Measurements from ENCODE around the gene SWSAP1.

The SWSAP1 gene

GRCh38 chr19:11355160-11356073 is 19.0 kb upstream of the SWSAP1 start, which contains the start of gene PLPPR2:
Gene PLPPR2, plus strand, starts transcription at chr19:11355432. Its CDS starts 2,242 bp downstream, at chr19:11357674.
- DNase-seq: peak; percentile 84

- no peak for DNase-seq
Measured at GRCh38 chr19:11356074-11356397, 18.4 kb upstream of the SWSAP1 start.

GRCh38 chr19:11356676-11357550 is 17.6 kb upstream of the SWSAP1 start:
- DNase-seq: no peak

GRCh38 chr19:11359421-11359820 is 15.0 kb upstream of the SWSAP1 start:
- DNase-seq: no peak

- DNase-seq: no peak
Measured at GRCh38 chr19:11361037-11361770, 13.3 kb upstream of the SWSAP1 start.

GRCh38 chr19:11361771-11362731 is 12.4 kb upstream of the SWSAP1 start:
- DNase-seq: no peak

- DNase-seq: no peak
Measured at GRCh38 chr19:11363881-11364280, 10.6 kb upstream of the SWSAP1 start.

GRCh38 chr19:11364296-11364904 is 10.1 kb upstream of the SWSAP1 start:
- no peak for DNase-seq

GRCh38 chr19:11364935-11365334 is 9.5 kb upstream of the SWSAP1 start:
- DNase-seq: no peak

- DNase-seq: no peak
Measured at GRCh38 chr19:11365557-11366117, 8.8 kb upstream of the SWSAP1 start.

- no peak for DNase-seq
Measured at GRCh38 chr19:11367528-11367927, 6.9 kb upstream of the SWSAP1 start.

- DNase-seq: no peak
Measured at GRCh38 chr19:11370744-11371143, 3.7 kb upstream of the SWSAP1 start.

- no peak for DNase-seq
Measured at GRCh38 chr19:11373166-11373884, 1.1 kb upstream of the SWSAP1 start.

- DNase-seq: no peak
Measured at GRCh38 chr19:11373885-11374432, 507 bp upstream of the SWSAP1 start.

GRCh38 chr19:11375143-11375948 is 880 bp downstream of the SWSAP1 start:
- no peak for DNase-seq

- DNase-seq: no peak
Measured at GRCh38 chr19:11377237-11377636, 2.8 kb downstream of the SWSAP1 start.

- no peak for DNase-seq
Measured at GRCh38 chr19:11377756-11378155, 3.3 kb downstream of the SWSAP1 start.

GRCh38 chr19:11378319-11379189 is 4.1 kb downstream of the SWSAP1 start:
- DNase-seq: no peak

All from 8988T (cell line).